Endothelial cell of umbilical vein (primary cell): ENCODE results near the gene TRAPPC6A. TPM values are rescaled to one million over a fixed set of nuclear protein-coding genes. Genes with fewer than 3 reads are reported as not detected.

ENCODE experiments used
- BruUV-seq: library from RNA; stranded (reverse); fragments of 400-500 nt; replicated peaks from 2 replicates; lab custom pipeline; 2021; lab: Mats Ljungman, UMichigan
- CTCF ChIA-PET: fragments of 300-600, 350-600 bp; sonication (Branson Sonifier 250); formaldehyde crosslinking; loops from one replicate; lab custom pipeline; 2021; ENCODE audit warnings: antibody characterized with exemption, inconsistent platforms; lab: Charles Lee
- POLR2A ChIA-PET: fragments of 300-600, 350-600 bp; sonication (Branson Sonifier 250); formaldehyde crosslinking; loops from one replicate; lab custom pipeline; 2021; ENCODE audit warnings: antibody characterized with exemption, inconsistent platforms; lab: Charles Lee
- DNase-seq: peaks from one replicate; pipeline ENCODE4 v3.0.0-alpha.2; 2011; ENCODE audit warnings: low read depth, low spot score
- FAIRE-seq: peaks from 2 replicates; lab custom pipeline; 2011; peaks lifted over from hg19 to GRCh38; lab: Jason Lieb, UNC
- H2AFZ ChIP-seq: 2 replicates; pipeline ENCODE4 v1.6.0; 2012; ENCODE audit warnings: low read depth, low read length, control low read depth, inconsistent platforms
- H3K27ac ChIP-seq: 2 replicates; pipeline ENCODE4 v1.5.1; 2011; ENCODE audit warnings: low read depth, mild to moderate bottlenecking, control low read depth, low read length, moderate library complexity; ENCODE audit not compliant: insufficient read depth
- H3K27me3 ChIP-seq, 2 experiments: 2 replicates each; pipeline versions ENCODE4 v1.6.0 to v1.6.1; 2011; ENCODE audit warnings: low read length in 2 of 2, mixed read lengths in 1 of 2; ENCODE audit not compliant: control insufficient read depth in 2 of 2, insufficient read depth in 2 of 2
- H3K36me3 ChIP-seq, 2 experiments: 2 replicates in 1 of 2; 3 replicates in 1 of 2; pipeline ENCODE4 v1.5.1; 2011; ENCODE audit warnings: low read length in 2 of 2, mild to moderate bottlenecking in 1 of 2, moderate library complexity in 1 of 2; ENCODE audit not compliant: control insufficient read depth in 2 of 2, insufficient read depth in 2 of 2; ENCODE audit errors: extremely low read depth in 1 of 2
- H3K4me1 ChIP-seq: 3 replicates; pipeline ENCODE4 v1.5.1; 2011; ENCODE audit warnings: mild to moderate bottlenecking, low read length; ENCODE audit not compliant: control insufficient read depth, insufficient read depth; ENCODE audit errors: extremely low read depth
- H3K4me2 ChIP-seq: 2 replicates; pipeline ENCODE4 v1.6.1; 2011; ENCODE audit warnings: low read length, control low read depth, mixed read lengths; ENCODE audit not compliant: insufficient read depth
- H3K4me3 ChIP-seq, 3 experiments: fragments of 200-600 bp in 1 of 3; sonication (generic), shearing (Covaris generic) in 1 of 3; replicated peaks in 1 of 3; 2 replicates each; pipeline ENCODE4 v1.5.1; 2011 to 2016; ENCODE audit warnings: control low read depth in 3 of 3, low read length in 3 of 3, mild to moderate bottlenecking in 2 of 3, inconsistent platforms in 1 of 3, low read depth in 1 of 3, moderate library complexity in 1 of 3; ENCODE audit not compliant: insufficient read depth in 1 of 3
- H3K79me2 ChIP-seq: 2 replicates; pipeline ENCODE4 v1.6.0; 2012; ENCODE audit warnings: low read length, inconsistent platforms; ENCODE audit not compliant: control insufficient read depth, insufficient read depth
- H3K9ac ChIP-seq: replicated peaks from 2 replicates; pipeline ENCODE3; 2011; ENCODE audit warnings: low read length, control low read depth; ENCODE audit not compliant: insufficient read depth; ENCODE audit errors: extremely low read depth
- H3K9me1 ChIP-seq: replicated peaks from 3 replicates; pipeline ENCODE4 v1.6.0; 2011; ENCODE audit warnings: mild to moderate bottlenecking, low read length; ENCODE audit not compliant: control insufficient read depth, insufficient read depth; ENCODE audit errors: extremely low read depth
- H3K9me3 ChIP-seq: replicated peaks from 2 replicates; pipeline ENCODE4 v1.5.1; 2012; ENCODE audit warnings: low read length, inconsistent platforms; ENCODE audit not compliant: control insufficient read depth, insufficient read depth
- H4K20me1 ChIP-seq: replicated peaks from 2 replicates; pipeline ENCODE3; 2011; ENCODE audit warnings: mild to moderate bottlenecking, low read length; ENCODE audit not compliant: control insufficient read depth, insufficient read depth; ENCODE audit errors: extremely low read depth
- EZH2 ChIP-seq: IDR thresholded peaks from 2 replicates; pipeline ENCODE4 v1.6.1; 2012; ENCODE audit warnings: borderline replicate concordance, low read depth, mild to moderate bottlenecking, moderate library complexity, low read length, inconsistent platforms; ENCODE audit not compliant: severe bottlenecking
- FOS ChIP-seq: IDR thresholded peaks from 2 replicates; pipeline ENCODE4 v1.6.1; 2011; ENCODE audit warnings: mild to moderate bottlenecking, low read length, moderate library complexity, borderline replicate concordance; ENCODE audit not compliant: insufficient read depth
- GATA2 ChIP-seq: IDR thresholded peaks from 2 replicates; pipeline ENCODE4 v1.7.0; 2011; ENCODE audit warnings: low read depth, mild to moderate bottlenecking, moderate library complexity, mixed read lengths, low read length; ENCODE audit not compliant: insufficient read length, insufficient read depth
- JUN ChIP-seq: IDR thresholded peaks from 2 replicates; pipeline ENCODE4 v1.6.1; 2011; ENCODE audit warnings: borderline replicate concordance, low read depth; ENCODE audit not compliant: insufficient read length, insufficient read depth
- MAX ChIP-seq: IDR thresholded peaks from 2 replicates; pipeline ENCODE4 v1.6.1; 2011; ENCODE audit not compliant: insufficient read depth, insufficient read length
- MYC ChIP-seq: IDR thresholded peaks from one replicate; pipeline ENCODE4 v1.6.1; 2011; ENCODE audit warnings: mild to moderate bottlenecking, low read depth, low read length
- POLR2A ChIP-seq: IDR thresholded peaks from 2 replicates; pipeline ENCODE4 v1.6.1; 2012; ENCODE audit warnings: low read depth, mild to moderate bottlenecking, control low read depth, low read length
- POLR2AphosphoS5 ChIP-seq: IDR thresholded peaks from 2 replicates; pipeline ENCODE4 v1.6.1; 2012; ENCODE audit warnings: low read depth, mild to moderate bottlenecking, control low read depth, low read length, moderate library complexity; ENCODE audit not compliant: insufficient read depth
- dilution Hi-C: fragments of 300-500 bp; cut with MboI; formaldehyde crosslinking; loops from one replicate; pipeline ENCODE4 v1.15.0; 2019; ENCODE audit warnings: low sequenced_read_pairs; ENCODE audit not compliant: extremely low pct_ligation_motif_present
- intact Hi-C: fragments of 100-400 bp; cut with micrococcal nuclease; formaldehyde crosslinking; loops from one replicate; pipeline ENCODE4 v1.10.0; 2022
- polyA plus RNA-seq, 4 experiments: library from polyadenylated mRNA; depleted of rRNA in 3 of 4; stranded (reverse) in 3 of 4; unstranded in 1 of 4; fragments of >200 nt; gene quantifications; 2 replicates each; pipeline versions ENCODE4 v1.2.1 to v1.2.3, GENCODE V29; 2011 to 2012; ENCODE audit warnings: missing spikeins in 1 of 4
- total RNA-seq: library from RNA; stranded (reverse); gene quantifications from 2 replicates; pipeline ENCODE4 v1.2.3, GENCODE V29; 2021
- TF ChIP-seq, protein P1 (sequence below), 2 donors: IDR thresholded peaks; 1 replicate in 1 of 2; 2 replicates in 1 of 2; pipeline ENCODE4 v1.5.1; 2011; ENCODE audit warnings: low read length in 2 of 2, mild to moderate bottlenecking in 2 of 2, moderate library complexity in 2 of 2, control low read depth in 1 of 2, inconsistent platforms in 1 of 2, low read depth in 1 of 2; ENCODE audit not compliant: insufficient read depth in 1 of 2; ENCODE audit errors: extremely low read depth in 1 of 2

Gene TRAPPC6A
- total and polyA plus RNA-seq, 2 donors (not counting 3 experiments of a cell fraction or from before 2014, with no cell fraction given), result 18.1 to 45.4 TPM

GRCh38 chr19:45156011-45156630 lies 21.9 kb downstream of the TRAPPC6A start:
- no TSS peak for BruUV-seq
- no peak for DNase-seq
- Histone ChIP-seq H3K9me3 (no peaks in the 10 kb centered on the region), H3K27ac (no peak overlapping the region), H3K27me3 (peaks cover 6 to 15% of the 10 kb centered on the region in 2 experiments), H3K36me3 (no peaks in the 10 kb centered on the region), H3K4me3 (no peak overlapping the region), H3K9me1 (no peaks in the 10 kb centered on the region), H4K20me1 (no peaks in the 10 kb centered on the region), H3K4me1 (peaks cover 21% of the 10 kb centered on the region), H2AFZ (no peak overlapping the region), H3K4me2 (no peak overlapping the region), H3K9ac (no peak overlapping the region), H3K79me2 (no peaks in the 10 kb centered on the region)
- TF ChIP-seq, protein P1, sequence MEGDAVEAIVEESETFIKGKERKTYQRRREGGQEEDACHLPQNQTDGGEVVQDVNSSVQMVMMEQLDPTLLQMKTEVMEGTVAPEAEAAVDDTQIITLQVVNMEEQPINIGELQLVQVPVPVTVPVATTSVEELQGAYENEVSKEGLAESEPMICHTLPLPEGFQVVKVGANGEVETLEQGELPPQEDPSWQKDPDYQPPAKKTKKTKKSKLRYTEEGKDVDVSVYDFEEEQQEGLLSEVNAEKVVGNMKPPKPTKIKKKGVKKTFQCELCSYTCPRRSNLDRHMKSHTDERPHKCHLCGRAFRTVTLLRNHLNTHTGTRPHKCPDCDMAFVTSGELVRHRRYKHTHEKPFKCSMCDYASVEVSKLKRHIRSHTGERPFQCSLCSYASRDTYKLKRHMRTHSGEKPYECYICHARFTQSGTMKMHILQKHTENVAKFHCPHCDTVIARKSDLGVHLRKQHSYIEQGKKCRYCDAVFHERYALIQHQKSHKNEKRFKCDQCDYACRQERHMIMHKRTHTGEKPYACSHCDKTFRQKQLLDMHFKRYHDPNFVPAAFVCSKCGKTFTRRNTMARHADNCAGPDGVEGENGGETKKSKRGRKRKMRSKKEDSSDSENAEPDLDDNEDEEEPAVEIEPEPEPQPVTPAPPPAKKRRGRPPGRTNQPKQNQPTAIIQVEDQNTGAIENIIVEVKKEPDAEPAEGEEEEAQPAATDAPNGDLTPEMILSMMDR (IDR thresholded peaks at IDR 0.05; ENCODE audit: extremely low read depth in 1 of 2, insufficient read depth in 1 of 2, low read depth in 1 of 2, low read length in 2 of 2), result no peak
- TF ChIP-seq MYC, result no peak
- no peak for TF ChIP-seq JUN
- TF ChIP-seq POLR2AphosphoS5, result no peak
- TF ChIP-seq GATA2, result no peak
- no peak for TF ChIP-seq MAX
- no peak for TF ChIP-seq FOS
- TF ChIP-seq POLR2A, result no peak
- TF ChIP-seq EZH2, result no peak
- intact Hi-C loops (no loop called here), dilution Hi-C loops (no loop called here)
- CTCF ChIA-PET, result no interaction called here
- POLR2A ChIA-PET, result no interaction called here
- no peak for FAIRE-seq
